Skin epidermis (tissue), 12 donors: ENCODE results near the gene ARMCX4.
"Not testable (repeated sequence)": the region's sequence is repeated elsewhere in the genome, so short reads cannot be mapped to it uniquely, and the experiment has no call there.

Experiments used
- H3K27ac ChIP-seq, 21 experiments: fragments of 200-600 bp; sonication (generic) in 11 of 21; one replicate each; pipeline ENCODE4 v1.5.0; 2020; ENCODE audit warnings: mild to moderate bottlenecking in 3 of 21, inconsistent platforms in 2 of 21, moderate library complexity in 2 of 21
- H3K4me3 ChIP-seq, 7 experiments: fragments of 200-600 bp; sonication (generic) in 2 of 7; one replicate each; pipeline ENCODE4 v1.5.0; 2020; ENCODE audit warnings: inconsistent platforms in 2 of 7, mild to moderate bottlenecking in 2 of 7, moderate library complexity in 1 of 7

The ARMCX4 gene

DNA sequence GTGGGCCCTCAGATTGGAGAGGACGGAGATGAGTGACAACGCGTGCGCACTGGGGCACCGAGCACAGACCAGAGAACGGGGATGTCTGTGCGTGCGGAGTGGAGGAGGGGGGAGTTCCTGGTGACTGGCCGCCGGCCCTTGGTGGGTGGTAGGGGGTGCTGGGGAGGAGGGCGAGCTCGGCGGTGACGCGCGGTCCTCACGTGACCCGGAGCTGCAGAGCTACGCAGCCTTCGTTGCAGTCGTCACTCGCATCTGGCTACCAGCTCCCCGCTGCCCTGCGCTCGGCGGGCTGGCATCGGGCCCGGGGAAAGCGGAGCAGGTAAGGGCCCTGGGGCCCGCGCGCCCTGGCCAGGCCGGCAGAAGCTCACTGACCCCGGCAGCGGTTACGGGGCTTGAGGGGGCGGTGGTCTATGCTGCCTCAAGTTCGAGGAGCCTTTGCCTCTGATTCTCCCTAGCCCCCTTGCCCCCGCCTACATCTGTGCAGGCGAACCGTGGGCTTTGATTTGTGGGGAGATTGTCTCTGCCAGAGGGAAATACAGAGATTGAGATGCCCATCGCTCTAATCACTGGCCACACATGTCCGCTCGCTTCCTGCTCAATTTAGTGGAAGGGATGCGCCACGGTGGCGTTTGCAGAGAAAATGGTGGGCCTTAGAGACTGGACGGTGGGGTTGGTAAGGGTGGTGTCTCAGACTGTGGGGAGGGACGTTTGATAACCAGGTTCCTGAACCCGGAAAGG lies at the start of gene ARMCX4:
Gene ARMCX4, plus strand, starts transcription at position 245 of the 738 bp plus-strand sequence. CDS start 3,134 bp downstream, outside the sequence.
- peak within 1 kb of the TSS; percentile 21 to 45 (median 37) for H3K4me3 ChIP-seq
- H3K27ac ChIP-seq: peak within 1 kb of the TSS in 8 of 21 experiments; percentile 7 to 62 (median 32)

DNA sequence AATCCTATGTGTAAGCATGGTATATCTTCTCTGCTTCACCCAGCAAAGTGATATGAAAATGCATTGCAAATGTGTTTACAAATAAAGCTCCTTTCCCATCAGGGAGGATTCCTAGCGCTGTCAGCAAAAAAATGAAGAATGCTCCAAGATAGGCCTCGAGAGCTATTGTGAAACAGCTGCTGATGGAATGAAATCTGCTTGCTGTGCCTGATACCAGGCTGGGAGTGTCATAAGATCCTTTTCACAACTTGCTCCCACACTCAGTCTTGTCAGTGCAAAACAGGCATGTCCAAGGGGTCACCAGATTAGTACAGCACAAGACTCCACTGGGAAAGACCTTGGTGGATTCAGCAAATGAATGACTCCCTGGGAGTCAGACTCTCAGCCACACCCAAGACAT lies 43.2 kb upstream of the ARMCX4 start:
- H3K4me3 ChIP-seq: no peak overlapping the region
- no peak overlapping the region for H3K27ac ChIP-seq

DNA sequence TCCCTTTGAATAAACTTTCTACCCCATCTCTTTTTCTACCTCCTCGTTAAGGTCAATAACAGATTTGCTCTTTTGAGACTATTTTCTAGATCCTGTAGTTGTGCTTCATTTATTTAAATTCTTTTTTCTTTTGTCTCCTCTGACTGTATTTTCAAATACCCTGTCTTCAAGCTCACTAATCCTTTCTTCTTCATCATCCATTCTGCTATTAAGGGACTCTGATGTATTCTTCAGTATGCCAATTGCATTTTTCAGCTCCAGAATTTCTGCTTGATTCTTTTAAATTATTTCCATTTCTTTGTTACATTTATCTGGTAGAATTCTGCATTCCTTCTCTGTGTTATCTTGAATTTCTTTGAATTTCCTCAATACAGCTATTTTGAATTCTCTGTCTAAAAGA lies 36.0 kb upstream of the ARMCX4 start:
- Histone ChIP-seq H3K4me3 (no peak overlapping the region), H3K27ac (no peak overlapping the region)

DNA sequence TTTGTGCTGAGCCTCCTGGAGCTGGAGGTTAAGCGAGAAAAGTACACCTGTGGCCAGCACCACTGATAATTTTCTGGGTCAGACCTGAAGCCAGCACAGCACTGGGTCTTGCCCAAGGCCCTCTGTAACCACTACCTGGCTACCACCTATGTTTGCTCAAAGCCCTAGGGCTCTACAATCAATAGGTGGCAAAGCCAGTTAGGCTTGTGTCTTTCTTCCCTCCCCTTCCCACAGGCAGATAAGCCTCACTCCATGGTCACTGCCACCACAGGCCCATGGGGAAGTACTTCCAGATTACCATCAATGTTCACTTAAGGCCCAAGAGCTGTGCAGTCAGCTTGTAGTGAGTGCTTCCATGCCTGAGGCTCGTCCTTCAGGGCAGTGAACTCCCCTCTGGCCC lies 35.2 kb upstream of the ARMCX4 start:
- Histone ChIP-seq H3K27ac (no peak overlapping the region), H3K4me3 (no peak overlapping the region)

DNA sequence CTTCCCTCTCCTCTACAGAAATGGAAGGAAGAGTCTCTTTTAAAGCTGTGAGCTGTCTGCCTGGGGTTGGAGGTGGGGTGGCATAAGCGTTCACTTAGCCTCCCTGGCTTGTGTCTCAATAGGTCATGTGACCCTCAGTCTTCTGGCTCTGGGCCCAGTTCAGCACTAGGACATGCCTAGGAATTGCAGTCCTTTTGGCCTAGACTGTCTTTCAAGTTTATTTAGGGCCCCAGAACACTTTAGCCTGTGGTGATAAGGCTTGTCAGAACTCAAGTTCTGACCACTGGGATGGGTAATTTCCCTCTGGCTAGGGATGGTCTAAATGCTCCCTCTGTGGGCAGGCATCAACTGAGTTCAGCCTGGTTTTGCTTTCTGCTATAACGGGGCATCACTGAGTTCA lies 34.3 kb upstream of the ARMCX4 start:
- Histone ChIP-seq H3K4me3 (no peak overlapping the region), H3K27ac (no peak overlapping the region)

DNA sequence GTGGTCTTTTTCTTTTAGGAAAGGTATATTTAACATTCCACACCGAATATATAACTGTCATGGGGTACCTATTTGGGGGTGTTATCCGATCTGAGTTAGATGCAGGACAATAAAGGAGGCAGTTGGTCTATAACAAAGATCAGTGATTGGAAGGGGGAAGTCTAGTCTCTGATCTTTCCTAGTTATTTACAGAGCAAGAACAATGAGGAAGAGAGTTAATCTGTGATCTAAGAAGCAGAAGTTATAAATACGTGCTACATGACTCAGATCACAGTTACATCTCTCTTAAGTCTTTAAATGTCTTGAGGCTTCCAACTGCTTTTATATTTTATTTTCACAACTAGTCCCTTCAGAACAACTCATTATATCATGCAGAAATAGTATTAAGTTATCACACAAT lies 33.2 kb upstream of the ARMCX4 start:
- Histone ChIP-seq H3K27ac (no peak overlapping the region), H3K4me3 (no peak overlapping the region)

DNA sequence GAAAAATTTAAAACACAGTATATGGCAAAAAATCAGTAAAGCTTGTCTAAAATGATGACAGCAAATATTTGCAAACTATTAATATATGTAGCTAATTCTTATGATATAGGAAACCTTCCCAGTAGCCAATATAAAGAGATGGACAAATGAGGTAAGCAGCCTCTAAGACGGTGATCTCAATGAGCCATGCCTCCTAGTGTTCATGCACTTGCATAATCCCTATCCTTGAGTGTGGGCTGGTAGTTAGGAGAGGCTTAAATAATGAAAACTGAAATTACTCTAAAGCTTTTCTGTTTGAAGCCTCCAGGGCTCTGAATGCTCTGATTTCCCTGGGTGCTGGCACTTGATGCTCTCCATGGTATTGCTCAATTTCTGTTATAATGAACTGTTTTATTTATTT lies 24.6 kb upstream of the ARMCX4 start:
- Histone ChIP-seq H3K4me3 (no peak overlapping the region), H3K27ac (no peak overlapping the region)

DNA sequence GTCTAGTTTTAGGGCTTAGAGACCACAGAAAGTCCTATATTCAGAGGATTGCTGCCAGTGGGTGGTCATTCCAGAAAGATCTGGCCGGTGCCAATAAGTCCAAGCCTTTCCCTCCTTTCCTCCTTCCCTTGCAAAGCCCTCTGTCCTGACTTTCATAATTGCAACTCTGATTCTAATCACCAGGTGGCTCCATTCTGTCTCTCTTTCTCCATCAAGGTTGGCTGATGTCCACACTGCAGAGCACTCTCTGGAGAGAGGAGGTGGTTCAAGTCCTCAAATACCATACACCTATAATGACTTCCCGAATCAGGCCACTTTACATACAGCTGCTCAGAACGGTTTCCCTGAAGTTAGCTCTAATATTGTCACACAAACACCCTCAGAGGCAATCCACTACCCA lies 22.4 kb upstream of the ARMCX4 start:
- Histone ChIP-seq H3K4me3 (no peak overlapping the region), H3K27ac (no peak overlapping the region)

DNA sequence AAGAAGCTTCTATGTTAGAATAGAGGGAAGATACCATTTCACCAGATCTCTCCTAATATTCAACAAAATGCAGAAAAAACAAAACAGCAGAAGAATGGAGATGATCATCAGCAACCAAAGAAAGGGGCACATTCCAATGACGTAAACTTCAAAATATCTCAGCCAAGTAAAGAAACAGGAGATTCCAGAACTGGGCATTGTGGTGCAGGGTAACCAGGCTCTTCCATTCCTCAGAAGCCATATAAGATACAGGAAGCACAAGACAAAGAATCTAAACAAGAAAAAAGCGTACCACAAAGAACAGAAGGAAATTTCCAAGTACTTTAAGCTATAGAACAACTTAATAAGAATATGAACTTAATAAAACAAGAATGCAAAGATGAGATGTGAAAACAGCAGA lies 6.9 kb upstream of the ARMCX4 start:
- Histone ChIP-seq H3K27ac (no peak overlapping the region), H3K4me3 (no peak overlapping the region)

DNA sequence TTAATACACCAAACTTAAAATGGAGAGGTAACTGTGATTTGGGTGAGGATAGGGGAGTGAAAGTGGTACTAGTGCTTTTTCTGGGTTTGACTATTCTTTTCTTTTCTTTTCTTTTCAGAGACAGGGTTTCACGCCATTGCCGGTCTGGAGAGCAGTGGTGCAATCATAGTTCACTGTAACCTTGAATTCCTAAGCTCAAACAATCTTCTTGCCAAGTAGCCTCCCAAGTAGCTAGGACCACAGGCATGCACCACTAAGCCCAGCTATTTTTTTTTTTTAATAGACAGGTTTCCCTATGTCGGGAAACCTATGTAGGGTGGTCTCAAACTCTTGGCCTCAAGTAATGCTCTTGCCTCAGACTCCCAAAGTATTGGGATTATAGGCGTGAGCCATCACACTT lies 3.0 kb upstream of the ARMCX4 start:
- Histone ChIP-seq H3K4me3 (no peak overlapping the region), H3K27ac (no peak overlapping the region)

DNA sequence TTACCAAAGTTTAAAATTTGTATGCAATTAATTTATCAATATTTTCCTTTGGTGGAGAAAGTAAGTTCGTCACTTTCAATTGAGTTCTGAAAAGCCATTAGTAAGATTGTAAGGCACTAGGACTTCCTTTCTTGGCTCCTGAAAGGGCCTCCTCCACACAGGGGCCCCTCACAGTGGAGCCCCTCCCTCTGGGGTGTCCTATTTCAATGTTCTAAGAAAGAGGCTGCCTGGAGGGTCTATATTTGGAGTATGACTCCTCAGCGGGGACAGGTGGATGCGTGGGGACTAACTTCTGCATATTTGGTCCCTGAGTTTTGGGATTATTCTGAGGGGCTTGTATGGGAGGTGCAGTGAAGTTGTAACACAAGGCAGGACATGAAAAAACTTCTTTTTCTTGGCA lies 1.6 kb upstream of the ARMCX4 start:
- no peak overlapping the region for H3K27ac ChIP-seq
- H3K4me3 ChIP-seq: no peak overlapping the region

DNA sequence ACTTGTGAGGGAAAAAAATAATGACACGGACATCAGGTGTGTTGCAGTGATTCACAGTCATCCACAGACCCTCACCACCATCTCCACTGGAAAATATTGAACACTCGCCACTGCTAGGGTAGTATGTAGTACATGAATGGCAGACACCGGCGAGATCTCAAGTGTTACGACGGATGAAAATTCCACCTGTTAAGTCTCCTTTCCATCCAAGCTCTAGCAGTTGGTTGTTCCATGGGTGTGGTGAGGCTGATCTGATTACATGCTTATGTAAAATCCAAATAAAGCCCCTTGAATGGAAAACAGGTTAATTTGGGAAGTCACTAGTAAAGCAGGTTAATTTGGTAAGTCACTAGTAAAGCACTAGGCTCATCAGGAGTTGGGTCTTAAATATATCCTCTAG lies 1.1 kb upstream of the ARMCX4 start:
- Histone ChIP-seq H3K27ac (no peak overlapping the region), H3K4me3 (no peak overlapping the region)

DNA sequence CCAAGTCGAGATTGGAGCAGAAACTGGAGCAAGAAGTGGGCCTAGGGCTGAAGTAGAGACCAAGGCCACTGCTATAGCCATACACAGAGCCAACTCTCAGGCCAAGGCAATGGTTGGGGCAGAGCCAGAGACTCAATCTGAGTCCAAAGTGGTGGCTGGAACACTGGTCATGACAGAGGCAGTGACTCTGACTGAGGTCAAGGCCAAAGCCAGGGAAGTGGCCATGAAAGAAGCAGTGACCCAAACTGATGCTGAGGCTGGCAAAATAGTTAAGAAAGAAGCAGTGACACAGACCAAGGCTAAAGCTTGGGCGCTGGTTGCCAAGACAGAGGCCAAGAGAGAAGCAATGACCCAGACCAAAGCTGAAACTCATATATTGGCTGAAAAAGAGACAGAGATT lies 3.5 kb downstream of the ARMCX4 start:
- Histone ChIP-seq H3K27ac (no peak overlapping the region), H3K4me3 (no peak overlapping the region)

DNA sequence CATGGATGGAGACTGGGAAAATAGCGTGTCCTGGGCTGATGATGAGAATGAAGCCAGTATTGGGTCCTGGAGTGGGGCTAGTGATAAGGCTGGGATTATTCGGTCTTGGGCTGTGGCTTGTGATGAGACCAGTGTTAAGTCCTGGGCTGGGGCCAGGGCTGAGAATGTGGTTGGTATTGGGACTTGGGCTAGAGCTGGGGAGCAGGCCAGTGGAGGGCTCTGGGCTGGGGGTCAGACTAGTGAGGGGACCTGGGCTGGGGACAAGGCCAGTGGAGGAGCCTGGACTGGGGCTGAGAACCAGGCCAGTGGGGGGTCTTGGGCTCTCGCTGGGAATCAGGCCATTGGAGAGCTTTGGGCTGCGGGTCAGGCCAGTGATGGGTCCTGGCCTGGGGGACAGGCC lies 6.7 kb downstream of the ARMCX4 start:
- H3K27ac ChIP-seq: no peak overlapping the region

DNA sequence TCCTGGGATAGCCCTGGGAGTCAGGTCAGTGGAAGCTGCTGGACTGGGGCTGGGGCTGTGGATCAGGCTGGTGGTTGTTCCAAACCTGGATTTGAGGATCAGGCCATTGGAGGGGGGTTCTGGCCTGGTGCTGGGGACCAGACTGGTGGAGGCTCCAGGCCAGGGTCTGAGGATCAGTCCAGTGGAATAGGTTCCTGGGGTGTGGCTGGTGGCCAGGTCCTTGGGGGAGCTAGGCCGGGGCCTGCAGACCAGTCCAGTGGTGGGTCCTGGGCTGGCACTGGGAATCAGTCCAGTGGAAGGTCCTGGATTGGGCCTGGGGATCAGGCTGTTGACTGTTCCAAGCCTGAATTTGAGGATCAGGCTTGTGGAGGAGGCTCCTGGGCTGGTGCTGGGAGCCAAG lies 8.0 kb downstream of the ARMCX4 start:
- H3K27ac ChIP-seq: no peak overlapping the region

More for the DNA sequence above, 6.7 kb downstream of the ARMCX4 start:
- no peak overlapping the region for H3K4me3 ChIP-seq

DNA sequence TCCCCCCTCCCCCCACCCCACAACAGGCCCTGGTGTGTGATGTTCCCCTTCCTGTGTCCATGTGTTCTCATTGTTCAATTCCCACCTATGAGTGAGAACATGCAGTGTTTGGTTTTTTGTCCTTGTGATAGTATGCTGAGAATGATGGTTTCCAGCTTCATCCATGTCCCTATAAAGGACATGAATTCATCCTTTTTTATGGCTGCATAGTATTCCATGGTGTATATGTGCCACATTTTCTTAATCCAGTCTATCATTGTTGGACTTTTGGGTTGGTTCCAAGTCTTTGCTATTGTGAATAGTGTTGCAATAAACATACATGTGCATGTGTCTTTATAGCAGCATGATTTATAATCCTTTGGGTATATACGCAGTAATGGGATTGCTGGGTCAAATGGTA lies 17.7 kb downstream of the ARMCX4 start:
- not testable (repeated sequence) for H3K27ac ChIP-seq, H3K4me3 ChIP-seq

More for the DNA sequence above, 8.0 kb downstream of the ARMCX4 start:
- no peak overlapping the region for H3K4me3 ChIP-seq

DNA sequence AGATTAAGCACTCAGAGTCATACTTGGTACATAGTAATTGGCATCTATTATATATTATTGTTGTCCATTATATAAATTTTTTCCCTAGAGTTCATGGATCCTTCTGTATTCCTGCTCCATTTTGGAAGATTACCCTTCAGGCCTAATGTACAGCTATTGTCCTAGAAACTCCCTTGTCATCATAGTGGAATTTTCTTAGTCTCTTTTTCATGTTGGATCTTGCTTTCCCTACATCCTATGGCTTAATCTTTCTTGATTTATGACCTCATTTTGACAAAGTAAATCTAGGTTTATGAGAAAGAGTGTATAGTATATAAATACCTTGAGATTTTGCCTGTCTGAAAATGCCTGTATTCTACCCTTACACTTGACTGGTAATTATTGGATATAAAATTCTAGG lies 22.1 kb downstream of the ARMCX4 start:
- Histone ChIP-seq H3K4me3 (no peak overlapping the region), H3K27ac (no peak overlapping the region)

DNA sequence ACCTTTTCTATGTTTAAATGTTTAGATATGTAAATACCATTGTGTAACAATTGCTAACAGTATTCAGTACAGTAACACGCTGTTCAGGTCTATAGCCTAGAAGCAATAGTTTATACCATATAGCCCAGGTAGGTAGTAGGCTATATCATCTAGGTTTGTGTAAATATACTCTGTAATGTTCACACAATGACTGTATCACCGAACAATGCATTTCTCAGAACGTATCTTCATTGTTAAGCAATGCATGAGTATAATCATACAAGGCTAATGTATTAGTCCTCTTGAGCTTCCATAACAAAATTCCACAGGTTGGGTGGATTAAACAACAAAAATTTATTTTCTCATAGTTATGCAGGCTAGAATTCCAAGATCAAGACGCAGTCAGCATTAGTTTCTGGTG lies 22.7 kb downstream of the ARMCX4 start:
- Histone ChIP-seq H3K27ac (no peak overlapping the region), H3K4me3 (no peak overlapping the region)

DNA sequence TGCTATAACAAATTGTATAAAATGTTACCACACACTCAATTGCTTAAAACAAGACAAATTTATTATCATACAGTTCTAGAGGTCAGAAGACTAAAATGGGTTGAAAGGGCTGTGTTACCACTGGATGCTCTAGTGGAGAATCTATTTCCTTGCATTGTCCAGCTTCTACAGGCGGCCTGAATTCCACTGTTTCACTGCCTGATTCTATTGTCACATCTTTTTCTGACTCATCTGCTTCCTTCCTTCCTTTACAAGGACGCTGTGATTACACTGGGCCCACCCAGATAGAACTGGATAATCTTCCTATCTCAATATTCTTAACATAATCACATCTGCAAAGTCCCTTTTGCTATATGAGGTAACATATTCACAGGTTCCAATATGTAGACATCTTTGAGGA lies 45.7 kb downstream of the ARMCX4 start:
- H3K4me3 ChIP-seq: no peak overlapping the region
- no peak overlapping the region for H3K27ac ChIP-seq
